G401.6 (cell line): Measurements from ENCODE around the gene VIPR1.

ENCODE experiments used
- FAIRE-seq: peaks from 2 replicates; lab custom pipeline; 2012; peaks lifted over from hg19 to GRCh38; lab: Jason Lieb, UNC

Gene VIPR1

GRCh38 chr3:42581400-42581708 lies 78.9 kb downstream of the VIPR1 start:
- FAIRE-seq: no peak

- peak; percentile 87 for FAIRE-seq
Measured at GRCh38 chr3:42581709-42582473, 79.4 kb downstream of the VIPR1 start, which contains the start of gene SEC22C. Gene SEC22C, minus strand, starts transcription at chr3:42581967. Its CDS starts 12,921 bp downstream, at chr3:42569046.

- FAIRE-seq: no peak
Measured at GRCh38 chr3:42582474-42583070, 80.1 kb downstream of the VIPR1 start.
